Transverse colon (tissue), 4 donors: ENCODE measurements around the gene LMF1. TPM values are rescaled to one million over a fixed set of nuclear protein-coding genes. Genes with fewer than 3 reads are reported as not detected.

Experiments used
- DNase-seq: peaks from one replicate; pipeline ENCODE4 v3.0.0-alpha.2; 2019
- H3K27ac ChIP-seq, 4 donors: fragments of 200-600 bp; sonication (generic); 2 replicates each; pipeline ENCODE4 v1.5.1; 2016 to 2018; ENCODE audit warnings: inconsistent platforms in 4 of 4
- H3K27me3 ChIP-seq: fragments of 200-600 bp; sonication (generic); 2 replicates; pipeline ENCODE4 v1.5.1; 2017; ENCODE audit warnings: inconsistent platforms
- H3K36me3 ChIP-seq, 4 donors: fragments of 200-600 bp; sonication (generic); 2 replicates each; pipeline ENCODE4 v1.5.1; 2017 to 2019; ENCODE audit warnings: inconsistent platforms in 4 of 4
- H3K4me1 ChIP-seq, 4 donors: fragments of 200-600 bp; sonication (generic); 2 replicates each; pipeline ENCODE4 v1.5.1; 2017 to 2020; ENCODE audit warnings: inconsistent platforms in 4 of 4
- H3K4me3 ChIP-seq, 4 donors: fragments of 200-600 bp; sonication (generic); 1 replicate in 1 of 4; 2 replicates in 3 of 4; pipeline versions ENCODE4 v1.5.1 to v1.6.1; 2017 to 2019; ENCODE audit warnings: inconsistent platforms in 4 of 4
- H3K9me3 ChIP-seq, 2 donors: fragments of 200-600 bp; sonication (generic); 2 replicates each; pipeline ENCODE4 v1.5.1; 2017 to 2019; ENCODE audit warnings: inconsistent platforms in 2 of 2
- EP300 ChIP-seq: sonication (generic); formaldehyde crosslinking; IDR thresholded peaks from one replicate; pipeline ENCODE4 v1.6.1; 2017; ENCODE audit warnings: antibody characterized with exemption, low read depth
- POLR2A ChIP-seq: fragments of 450-650 bp; IDR thresholded peaks from one replicate; pipeline ENCODE4 v1.6.1; 2016; ENCODE audit warnings: antibody characterized with exemption, mild to moderate bottlenecking, moderate library complexity
- POLR2AphosphoS5 ChIP-seq, 3 donors: sonication (generic); formaldehyde crosslinking; IDR thresholded peaks; one replicate each; pipeline ENCODE4 v1.6.1; 2016; ENCODE audit warnings: antibody characterized with exemption in 3 of 3
- WGBS, 2 donors: methylation state at CpG; one replicate each; pipeline ENCODE4 v1.1.5; 2018; ENCODE audit warnings: low coverage in 1 of 2; 5-methylcytosine and 5-hydroxymethylcytosine counted together
- in situ Hi-C, 4 donors: fragments of 200-750 bp; cut with MboI; loops; one replicate each; pipeline versions ENCODE4 v1.15.0 to v1.15.1; 2017; ENCODE audit warnings: low sequenced_read_pairs in 3 of 4, low pct_ligation_motif_present in 1 of 4, low pct_unique_long_range_greater_than_20kb in 1 of 4
- intact Hi-C: fragments of 100-400 bp; cut with DNase I; formaldehyde crosslinking; loops from one replicate; pipeline ENCODE4 v1.15.1; 2023; ENCODE audit warnings: low total_unique reads
- total RNA-seq, 4 donors: library from RNA; depleted of rRNA; stranded (reverse); fragments of >200 nt; gene quantifications; one replicate each; pipeline ENCODE4 v1.1.0, GENCODE V29; 2016
- TF ChIP-seq, protein P1 (sequence below), 5 experiments: fragments of 200-600 bp in 3 of 5; fragments of 450-650 bp in 2 of 5; sonication (generic) in 3 of 5; IDR thresholded peaks; 1 replicate in 2 of 5; 2 replicates in 3 of 5; pipeline ENCODE4 v1.5.1; 2016 to 2017; ENCODE audit warnings: antibody characterized with exemption in 5 of 5, inconsistent platforms in 3 of 5, mild to moderate bottlenecking in 2 of 5, moderate library complexity in 1 of 5

The LMF1 gene
- total RNA-seq, 4 donors from 2014 or later = 15.9 to 34.8 (median 19.6) TPM

DNA sequence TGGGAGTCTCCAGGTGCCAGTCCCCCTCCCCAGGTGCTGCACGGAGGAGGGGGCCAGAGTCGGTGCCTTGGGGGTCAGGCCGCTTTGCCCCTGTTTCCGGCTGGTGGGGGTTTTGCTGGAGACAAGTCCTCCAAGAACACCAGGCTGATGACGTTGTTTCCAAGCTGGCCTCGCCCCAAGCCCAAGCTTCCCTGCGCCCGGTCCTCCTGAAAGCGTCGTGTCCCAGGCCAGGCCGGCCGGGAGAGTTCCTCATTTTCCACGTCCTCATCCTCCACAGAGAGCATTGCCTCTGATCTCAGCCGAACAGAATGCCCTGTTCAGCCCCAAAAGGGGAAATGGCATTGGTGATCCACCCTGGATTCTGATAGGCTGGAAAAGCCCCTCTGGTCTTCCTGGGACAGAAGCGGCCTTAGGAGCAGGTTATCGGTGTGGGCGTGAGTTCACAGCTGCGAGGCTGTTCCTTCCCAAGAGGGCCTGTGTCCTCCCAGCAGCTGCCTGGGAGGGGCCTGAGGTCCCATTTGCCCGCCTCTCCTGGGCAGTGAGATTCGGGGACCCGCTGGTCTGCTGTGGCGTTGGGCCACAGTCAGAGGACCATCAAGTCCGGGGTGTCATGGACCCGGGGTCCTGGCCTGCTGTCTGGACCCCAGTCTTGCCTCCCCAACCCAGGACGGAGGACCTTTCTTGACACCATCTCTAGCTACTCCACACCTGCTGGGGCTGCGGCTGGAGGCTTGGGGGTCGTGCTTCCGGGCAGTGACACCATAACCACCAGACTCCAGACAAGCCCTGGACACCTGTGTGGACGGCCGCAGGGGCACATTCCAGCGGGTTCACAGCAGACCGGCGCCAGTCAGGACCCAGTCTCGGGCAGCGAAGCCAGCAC lies 17.9 kb upstream of the LMF1 start:
- H3K4me1 ChIP-seq = no peaks in the 10 kb centered on the region
- no peak for DNase-seq
- H3K27me3 ChIP-seq = peaks cover 31% of the 10 kb centered on the region
- no peak overlapping the region for H3K4me3 ChIP-seq
- WGBS, 2 donors = 57% methylated on average over 31 of the region's 35 CpGs; no CpG with 5 or more reads in 1 of the 2 donors
- no peaks in the 10 kb centered on the region for H3K9me3 ChIP-seq
- H3K27ac ChIP-seq = no peak overlapping the region
- intact Hi-C loops (no loop called here), in situ Hi-C loops (no loop called here)
- H3K36me3 ChIP-seq = no peaks in the 10 kb centered on the region
- no peak for TF ChIP-seq EP300
- TF ChIP-seq POLR2A = no peak
- TF ChIP-seq, protein P1, sequence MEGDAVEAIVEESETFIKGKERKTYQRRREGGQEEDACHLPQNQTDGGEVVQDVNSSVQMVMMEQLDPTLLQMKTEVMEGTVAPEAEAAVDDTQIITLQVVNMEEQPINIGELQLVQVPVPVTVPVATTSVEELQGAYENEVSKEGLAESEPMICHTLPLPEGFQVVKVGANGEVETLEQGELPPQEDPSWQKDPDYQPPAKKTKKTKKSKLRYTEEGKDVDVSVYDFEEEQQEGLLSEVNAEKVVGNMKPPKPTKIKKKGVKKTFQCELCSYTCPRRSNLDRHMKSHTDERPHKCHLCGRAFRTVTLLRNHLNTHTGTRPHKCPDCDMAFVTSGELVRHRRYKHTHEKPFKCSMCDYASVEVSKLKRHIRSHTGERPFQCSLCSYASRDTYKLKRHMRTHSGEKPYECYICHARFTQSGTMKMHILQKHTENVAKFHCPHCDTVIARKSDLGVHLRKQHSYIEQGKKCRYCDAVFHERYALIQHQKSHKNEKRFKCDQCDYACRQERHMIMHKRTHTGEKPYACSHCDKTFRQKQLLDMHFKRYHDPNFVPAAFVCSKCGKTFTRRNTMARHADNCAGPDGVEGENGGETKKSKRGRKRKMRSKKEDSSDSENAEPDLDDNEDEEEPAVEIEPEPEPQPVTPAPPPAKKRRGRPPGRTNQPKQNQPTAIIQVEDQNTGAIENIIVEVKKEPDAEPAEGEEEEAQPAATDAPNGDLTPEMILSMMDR (IDR thresholded peaks at IDR 0.05) = no peak
- TF ChIP-seq POLR2AphosphoS5 (IDR thresholded peaks at IDR 0.05) = no peak

DNA sequence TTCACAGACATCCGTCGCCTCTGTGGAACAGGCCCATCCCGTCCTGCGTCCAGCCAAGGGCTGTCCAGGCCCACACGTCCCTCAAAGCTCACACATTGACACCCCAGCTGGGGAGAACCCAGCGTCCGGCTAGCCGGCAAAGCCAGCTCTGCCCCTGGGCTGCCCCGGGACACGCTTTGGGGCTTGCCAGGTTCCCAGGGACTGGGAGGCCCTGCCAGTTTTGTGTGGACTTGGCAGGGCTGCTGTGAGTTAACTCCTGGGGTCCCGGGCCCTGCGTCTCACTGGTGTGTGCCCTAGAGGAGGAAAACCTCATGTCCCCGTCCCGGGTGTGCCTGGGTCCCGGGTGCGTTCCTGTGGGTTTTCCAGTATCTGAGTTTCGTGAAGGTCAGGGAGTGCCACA lies 17.1 kb upstream of the LMF1 start:
- Histone ChIP-seq H3K4me1 (no peaks in the 10 kb centered on the region), H3K4me3 (no peak overlapping the region), H3K27ac (no peak overlapping the region), H3K9me3 (no peaks in the 10 kb centered on the region), H3K27me3 (peaks cover 39% of the 10 kb centered on the region), H3K36me3 (no peaks in the 10 kb centered on the region)
- DNase-seq = no peak
- TF ChIP-seq EP300 = no peak
- TF ChIP-seq POLR2A = no peak
- no peak for TF ChIP-seq POLR2AphosphoS5 (IDR thresholded peaks at IDR 0.05)
- TF ChIP-seq, protein P1 (IDR thresholded peaks at IDR 0.05) = no peak
- in situ Hi-C loops (no loop called here), intact Hi-C loops (no loop called here)
- 79% methylated on average over 16 of the region's 17 CpGs; no CpG with 5 or more reads in 1 of the 2 donors for WGBS, 2 donors

DNA sequence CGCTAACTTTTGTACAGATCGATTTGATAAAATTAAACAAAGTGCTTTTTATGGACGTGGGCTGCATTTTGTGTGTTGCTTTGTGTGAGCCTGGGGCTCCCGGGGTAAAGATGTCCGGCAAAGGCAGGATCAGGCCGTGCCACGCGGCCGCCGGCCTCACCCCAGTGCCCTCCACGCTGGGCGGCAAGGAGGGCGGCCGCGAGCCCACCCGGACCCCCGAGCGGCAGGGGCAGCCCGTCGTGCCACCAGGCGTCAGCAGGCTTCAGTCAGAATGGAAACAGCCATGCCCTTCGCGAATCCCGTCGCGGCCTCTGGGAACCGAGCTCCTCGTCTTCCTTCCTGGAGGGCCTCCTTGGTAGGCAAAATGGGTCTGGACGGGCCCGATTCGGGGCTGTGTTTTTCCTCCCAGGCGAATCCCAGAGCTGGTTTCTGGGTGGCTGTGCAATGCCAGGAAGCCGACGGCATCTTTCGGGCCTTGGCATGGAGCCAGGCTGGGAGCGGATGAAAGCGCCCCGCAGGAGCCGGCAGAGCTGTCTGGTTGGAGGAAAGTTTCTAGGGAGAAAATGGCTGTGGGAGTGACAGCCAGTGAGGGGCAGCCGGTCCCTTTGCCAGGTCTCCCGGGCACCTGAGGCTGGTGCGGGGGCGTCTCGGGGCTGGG lies 16.3 kb upstream of the LMF1 start:
- intact Hi-C loops = no loop called here
- DNase-seq = no peak
- no peaks in the 10 kb centered on the region for H3K9me3 ChIP-seq

DNA sequence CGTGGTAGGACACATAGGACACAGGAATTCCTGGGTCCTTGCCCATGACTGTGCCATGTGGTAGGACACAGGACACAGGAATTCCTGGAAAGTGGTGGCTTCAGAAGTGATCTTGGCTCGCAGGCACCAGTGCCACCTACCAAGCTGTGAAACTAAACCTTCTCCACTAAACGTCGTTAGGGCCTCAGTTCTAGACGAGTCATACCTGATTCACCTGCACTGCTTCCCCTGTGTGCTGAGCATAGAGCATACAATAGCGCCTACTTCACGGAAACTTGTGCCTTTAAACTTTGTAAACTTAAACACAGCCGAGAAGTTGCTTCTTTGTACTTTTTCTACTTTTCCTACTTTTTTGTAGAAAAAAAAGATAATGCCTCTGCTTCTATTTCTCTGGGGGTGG lies 15.6 kb upstream of the LMF1 start:
- H3K9me3 ChIP-seq = no peaks in the 10 kb centered on the region
- no peak overlapping the region for H3K4me3 ChIP-seq
- intact Hi-C loops (no loop called here), in situ Hi-C loops (no loop called here)
- TF ChIP-seq POLR2A (no peak), EP300 (no peak), POLR2AphosphoS5 (IDR thresholded peaks at IDR 0.05) (no peak)
- TF ChIP-seq, protein P1 (IDR thresholded peaks at IDR 0.05) = no peak
- no peaks in the 10 kb centered on the region for H3K36me3 ChIP-seq
- H3K4me1 ChIP-seq = peaks cover 0 to 7% (median 4%) of the 10 kb centered on the region in 4 donors
- DNase-seq = no peak
- 69% methylated on average over 8 of the region's 8 CpGs; no CpG with 5 or more reads in 1 of the 2 donors for WGBS, 2 donors
- no peak overlapping the region for H3K27ac ChIP-seq
- H3K27me3 ChIP-seq = peaks cover 49% of the 10 kb centered on the region

More for the DNA sequence above, 16.3 kb upstream of the LMF1 start:
- WGBS, 2 donors = 78% methylated on average over 41 of the region's 44 CpGs; no CpG with 5 or more reads in 1 of the 2 donors
- TF ChIP-seq EP300 = no peak
- Histone ChIP-seq H3K27me3 (peaks cover 48% of the 10 kb centered on the region), H3K36me3 (no peaks in the 10 kb centered on the region), H3K4me1 (peaks cover 0 to 4% (median 3%) of the 10 kb centered on the region in 4 donors), H3K4me3 (no peak overlapping the region), H3K27ac (no peak overlapping the region)
- in situ Hi-C loops = no loop called here
